Germinal center (tissue), 1 donor: ENCODE data around the gene C6orf62.
"Not testable (repeated sequence)": the region's sequence is repeated elsewhere in the genome, so short reads cannot be mapped to it uniquely, and the experiment has no call there.

Source experiments
- DNase-seq: peaks from one replicate; pipeline ENCODE4 v3.0.0; 2012; ENCODE audit warnings: mixed read lengths, low spot score

Gene C6orf62

GRCh38 chr6:24699521-24700359, 19.2 kb downstream of the C6orf62 start:
- no peak for DNase-seq

- DNase-seq: no peak
These were observed 22.9 kb downstream of the C6orf62 start for GRCh38 chr6:24696097-24696496.

GRCh38 chr6:24695635-24696034, 23.3 kb downstream of the C6orf62 start:
- DNase-seq: peak; percentile 40

GRCh38 chr6:24694198-24694597, 24.8 kb downstream of the C6orf62 start:
- no peak for DNase-seq

- DNase-seq: no peak
These were observed 25.9 kb downstream of the C6orf62 start for GRCh38 chr6:24692848-24693592.

- DNase-seq: no peak
These were observed 26.5 kb downstream of the C6orf62 start for GRCh38 chr6:24692415-24692814.

- DNase-seq: no peak
These were observed 27.0 kb downstream of the C6orf62 start for GRCh38 chr6:24692003-24692402.

GRCh38 chr6:24691550-24691949, 27.4 kb downstream of the C6orf62 start:
- DNase-seq: no peak

GRCh38 chr6:24690593-24690992, 28.4 kb downstream of the C6orf62 start:
- DNase-seq: no peak

- DNase-seq: no peak
These were observed 29.0 kb downstream of the C6orf62 start for GRCh38 chr6:24689964-24690363.

GRCh38 chr6:24686946-24687345, 32.0 kb downstream of the C6orf62 start:
- DNase-seq: no peak

GRCh38 chr6:24686408-24686807, 32.5 kb downstream of the C6orf62 start:
- DNase-seq: no peak

- no peak for DNase-seq
These were observed 35.4 kb downstream of the C6orf62 start for GRCh38 chr6:24683297-24684296.

GRCh38 chr6:24680582-24680981, 38.4 kb downstream of the C6orf62 start:
- DNase-seq: no peak

- DNase-seq: not testable (repeated sequence)
These were observed 40.1 kb downstream of the C6orf62 start for GRCh38 chr6:24678792-24679352.

- no peak for DNase-seq
These were observed 45.3 kb downstream of the C6orf62 start for GRCh38 chr6:24673625-24674024.

- DNase-seq: no peak
These were observed 46.3 kb downstream of the C6orf62 start for GRCh38 chr6:24672620-24673182.

GRCh38 chr6:24671077-24671476, 47.9 kb downstream of the C6orf62 start:
- DNase-seq: not testable (repeated sequence)

GRCh38 chr6:24670492-24670891, 48.5 kb downstream of the C6orf62 start:
- DNase-seq: not testable (repeated sequence)

GRCh38 chr6:24668997-24669361, 50.0 kb downstream of the C6orf62 start:
- DNase-seq: no peak
